Endothelial cell of umbilical vein (primary cell): ENCODE measurements around the gene TMEM82.

ENCODE experiments used
- EZH2 ChIP-seq: IDR thresholded peaks from 2 replicates; pipeline ENCODE4 v1.6.1; 2012; ENCODE audit warnings: borderline replicate concordance, low read depth, mild to moderate bottlenecking, moderate library complexity, low read length, inconsistent platforms; ENCODE audit not compliant: severe bottlenecking
- MYC ChIP-seq: IDR thresholded peaks from one replicate; pipeline ENCODE4 v1.6.1; 2011; ENCODE audit warnings: mild to moderate bottlenecking, low read depth, low read length
- POLR2A ChIP-seq: IDR thresholded peaks from 2 replicates; pipeline ENCODE4 v1.6.1; 2012; ENCODE audit warnings: low read depth, mild to moderate bottlenecking, control low read depth, low read length
- POLR2AphosphoS5 ChIP-seq: IDR thresholded peaks from 2 replicates; pipeline ENCODE4 v1.6.1; 2012; ENCODE audit warnings: low read depth, mild to moderate bottlenecking, control low read depth, low read length, moderate library complexity; ENCODE audit not compliant: insufficient read depth
- TF ChIP-seq, protein P1 (sequence below), 2 donors: IDR thresholded peaks; 1 replicate in 1 of 2; 2 replicates in 1 of 2; pipeline ENCODE4 v1.5.1; 2011; ENCODE audit warnings: low read length in 2 of 2, mild to moderate bottlenecking in 2 of 2, moderate library complexity in 2 of 2, control low read depth in 1 of 2, inconsistent platforms in 1 of 2, low read depth in 1 of 2; ENCODE audit not compliant: insufficient read depth in 1 of 2; ENCODE audit errors: extremely low read depth in 1 of 2

DNA sequence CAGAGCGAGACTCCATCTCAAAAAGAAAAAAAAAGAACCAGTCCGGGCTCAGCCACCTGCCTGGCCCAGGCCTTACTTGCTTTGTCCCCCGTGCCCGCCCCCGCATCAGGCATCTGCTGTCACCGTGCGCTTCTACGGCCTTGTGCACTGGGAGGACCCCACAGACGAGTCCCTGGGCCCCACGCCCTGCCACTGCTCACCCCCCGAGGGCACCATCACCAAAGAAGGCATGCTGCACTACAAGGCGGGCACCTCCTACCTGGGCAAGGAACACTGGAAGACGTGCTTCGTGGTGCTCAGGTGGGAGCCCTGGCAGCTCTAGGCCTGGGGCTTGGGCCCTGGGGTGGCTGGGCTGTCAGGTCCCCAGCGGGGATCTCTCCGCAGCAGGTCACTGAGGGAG lies 11.9 kb upstream of the TMEM82 start:
- TF ChIP-seq, protein P1, sequence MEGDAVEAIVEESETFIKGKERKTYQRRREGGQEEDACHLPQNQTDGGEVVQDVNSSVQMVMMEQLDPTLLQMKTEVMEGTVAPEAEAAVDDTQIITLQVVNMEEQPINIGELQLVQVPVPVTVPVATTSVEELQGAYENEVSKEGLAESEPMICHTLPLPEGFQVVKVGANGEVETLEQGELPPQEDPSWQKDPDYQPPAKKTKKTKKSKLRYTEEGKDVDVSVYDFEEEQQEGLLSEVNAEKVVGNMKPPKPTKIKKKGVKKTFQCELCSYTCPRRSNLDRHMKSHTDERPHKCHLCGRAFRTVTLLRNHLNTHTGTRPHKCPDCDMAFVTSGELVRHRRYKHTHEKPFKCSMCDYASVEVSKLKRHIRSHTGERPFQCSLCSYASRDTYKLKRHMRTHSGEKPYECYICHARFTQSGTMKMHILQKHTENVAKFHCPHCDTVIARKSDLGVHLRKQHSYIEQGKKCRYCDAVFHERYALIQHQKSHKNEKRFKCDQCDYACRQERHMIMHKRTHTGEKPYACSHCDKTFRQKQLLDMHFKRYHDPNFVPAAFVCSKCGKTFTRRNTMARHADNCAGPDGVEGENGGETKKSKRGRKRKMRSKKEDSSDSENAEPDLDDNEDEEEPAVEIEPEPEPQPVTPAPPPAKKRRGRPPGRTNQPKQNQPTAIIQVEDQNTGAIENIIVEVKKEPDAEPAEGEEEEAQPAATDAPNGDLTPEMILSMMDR (IDR thresholded peaks at IDR 0.05; ENCODE audit: extremely low read depth in 1 of 2, insufficient read depth in 1 of 2, low read depth in 1 of 2, low read length in 2 of 2): no peak
- TF ChIP-seq POLR2A: no peak
- no peak for TF ChIP-seq EZH2
- no peak for TF ChIP-seq POLR2AphosphoS5
- no peak for TF ChIP-seq MYC
